ENCODE results near the gene PRSS2.

Gene PRSS2

DNA sequence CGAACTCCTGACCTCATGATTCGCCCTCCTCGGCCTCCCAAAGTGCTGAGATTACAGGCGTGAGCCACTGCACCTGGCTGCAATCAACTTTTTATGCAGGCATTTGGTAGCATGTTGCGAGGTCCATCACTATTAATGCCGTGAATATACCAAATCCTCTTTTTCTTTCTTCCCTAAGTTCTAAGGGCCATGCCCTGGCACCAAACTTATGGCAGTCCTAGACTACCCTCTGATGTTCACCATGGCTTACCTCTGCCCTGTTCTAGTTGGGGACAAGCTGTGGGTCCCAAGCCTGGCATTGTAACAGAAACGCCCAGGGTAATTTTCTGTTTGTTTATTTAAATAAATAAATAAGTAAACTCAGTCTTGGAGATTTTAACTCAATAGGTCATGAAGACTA is 13.3 kb downstream of the PRSS2 start:
- Histone ChIP-seq H3K27me3 (ENCODE audit: insufficient read depth, low read length) (no peaks in the 10 kb centered on the region), H2BK12ac (ENCODE audit: low read length) (no peak overlapping the region), H2AFZ (ENCODE audit: insufficient read depth, low read length, poor library complexity) (no peak overlapping the region), H3K79me2 (ENCODE audit: control insufficient read depth, insufficient read depth, low read length, poor library complexity) (no peaks in the 10 kb centered on the region), H3K9me3 (ENCODE audit: insufficient read depth, low read depth, low read length) (no peaks in the 10 kb centered on the region), H3K79me1 (ENCODE audit: low read length) (no peaks in the 10 kb centered on the region), H3K36me3 (ENCODE audit: control insufficient read depth in 1 of 2, insufficient read depth in 2 of 2, low read length in 2 of 2) (no peaks in the 10 kb centered on the region), H2AK5ac (ENCODE audit: low read length) (no peak overlapping the region), H4K91ac (ENCODE audit: low read depth, low read length) (no peak overlapping the region), H3K4ac (ENCODE audit: low read depth, low read length) (no peak overlapping the region), H3K9ac (ENCODE audit: low read length) (no peak overlapping the region), H4K12ac (ENCODE audit: low read depth, low read length) (no peak overlapping the region), H3K4me1 (ENCODE audit: control insufficient read depth in 1 of 2, insufficient read depth in 2 of 2, low read length in 2 of 2) (no peaks in the 10 kb centered on the region), H3K23ac (ENCODE audit: low read length) (no peak overlapping the region), H4K8ac (ENCODE audit: low read depth, low read length) (no peak overlapping the region), H3K4me2 (ENCODE audit: low read length) (no peak overlapping the region), H3K27ac (ENCODE audit: low read depth, low read length) (no peak overlapping the region), H3K4me3 (ENCODE audit: low read depth, low read length) (no peak overlapping the region), H3K14ac (ENCODE audit: low read length) (no peak overlapping the region), H2BK5ac (ENCODE audit: low read depth, low read length, poor library complexity) (no peak overlapping the region), H3K18ac (ENCODE audit: low read length) (no peak overlapping the region), H2BK120ac (ENCODE audit: insufficient read depth, low read length, poor library complexity) (no peak overlapping the region)
- WGBS (ENCODE audit: extremely low coverage, insufficient coverage, insufficient read length), result no CpG with 5 or more reads among the region's 7 CpGs
- DNase-seq, result no peak

DNA sequence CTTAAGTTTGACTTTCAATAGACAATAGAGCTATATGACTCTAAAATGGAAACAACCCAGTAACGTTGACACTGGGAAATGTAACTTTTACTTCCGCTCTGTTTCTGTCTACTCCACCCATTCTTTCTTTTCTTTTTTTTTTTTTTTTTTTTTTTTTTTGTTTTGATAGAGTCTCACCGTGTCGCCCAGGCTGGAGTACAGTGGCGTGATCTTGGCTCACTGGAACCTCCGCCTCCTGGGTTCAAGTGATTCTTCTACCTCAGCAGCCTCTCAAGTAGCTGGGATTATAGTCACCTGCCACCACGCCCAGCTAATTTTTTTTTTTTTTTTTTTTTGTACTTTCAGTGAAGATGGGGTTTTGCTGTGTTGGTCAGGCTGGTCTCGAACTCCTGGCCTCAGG is 13.9 kb downstream of the PRSS2 start:
- DNase-seq, result no peak
- H2BK120ac ChIP-seq (ENCODE audit: insufficient read depth, low read length, poor library complexity), result no peak overlapping the region
- no peak overlapping the region for H3K14ac ChIP-seq (ENCODE audit: low read length)
- H2BK12ac ChIP-seq (ENCODE audit: low read length), result no peak overlapping the region
- H3K18ac ChIP-seq (ENCODE audit: low read length), result no peak overlapping the region
- no CpG with 5 or more reads among the region's 8 CpGs for WGBS (ENCODE audit: extremely low coverage, insufficient coverage, insufficient read length)
- no peak overlapping the region for H3K4me3 ChIP-seq (ENCODE audit: low read depth, low read length)
- no peaks in the 10 kb centered on the region for H3K36me3 ChIP-seq (ENCODE audit: control insufficient read depth in 1 of 2, insufficient read depth in 2 of 2, low read length in 2 of 2)
- no peak overlapping the region for H3K4me2 ChIP-seq (ENCODE audit: low read length)
- no peaks in the 10 kb centered on the region for H3K27me3 ChIP-seq (ENCODE audit: insufficient read depth, low read length)
- no peaks in the 10 kb centered on the region for H3K79me1 ChIP-seq (ENCODE audit: low read length)
- no peaks in the 10 kb centered on the region for H3K4me1 ChIP-seq (ENCODE audit: control insufficient read depth in 1 of 2, insufficient read depth in 2 of 2, low read length in 2 of 2)
- no peak overlapping the region for H3K9ac ChIP-seq (ENCODE audit: low read length)
- no peak overlapping the region for H2BK5ac ChIP-seq (ENCODE audit: low read depth, low read length, poor library complexity)
- no peak overlapping the region for H2AK5ac ChIP-seq (ENCODE audit: low read length)
- H4K91ac ChIP-seq (ENCODE audit: low read depth, low read length), result no peak overlapping the region
- H3K9me3 ChIP-seq (ENCODE audit: insufficient read depth, low read depth, low read length), result no peaks in the 10 kb centered on the region
- H4K12ac ChIP-seq (ENCODE audit: low read depth, low read length), result no peak overlapping the region
- H3K79me2 ChIP-seq (ENCODE audit: control insufficient read depth, insufficient read depth, low read length, poor library complexity), result no peaks in the 10 kb centered on the region
- no peak overlapping the region for H4K8ac ChIP-seq (ENCODE audit: low read depth, low read length)
- no peak overlapping the region for H3K4ac ChIP-seq (ENCODE audit: low read depth, low read length)
- H2AFZ ChIP-seq (ENCODE audit: insufficient read depth, low read length, poor library complexity), result no peak overlapping the region
- H3K27ac ChIP-seq (ENCODE audit: low read depth, low read length), result no peak overlapping the region
- no peak overlapping the region for H3K23ac ChIP-seq (ENCODE audit: low read length)

- WGBS (ENCODE audit: extremely low coverage, insufficient coverage, insufficient read length), result no CpG with 5 or more reads among the region's 8 CpGs
Measured at GRCh38 chr7:142785841-142786250, 15.1 kb downstream of the PRSS2 start.

GRCh38 chr7:142787034-142787768 is 16.4 kb downstream of the PRSS2 start:
- H3K79me1 ChIP-seq (ENCODE audit: low read length), result no peaks in the 10 kb centered on the region
- no peak overlapping the region for H3K4ac ChIP-seq (ENCODE audit: low read depth, low read length)
- no peak overlapping the region for H2BK12ac ChIP-seq (ENCODE audit: low read length)
- no peak overlapping the region for H2BK120ac ChIP-seq (ENCODE audit: insufficient read depth, low read length, poor library complexity)
- no peak overlapping the region for H2BK5ac ChIP-seq (ENCODE audit: low read depth, low read length, poor library complexity)
- no peak overlapping the region for H2AK5ac ChIP-seq (ENCODE audit: low read length)
- H3K9ac ChIP-seq (ENCODE audit: low read length), result no peak overlapping the region
- no peak overlapping the region for H4K8ac ChIP-seq (ENCODE audit: low read depth, low read length)
- no peak overlapping the region for H3K18ac ChIP-seq (ENCODE audit: low read length)
- no peak overlapping the region for H4K91ac ChIP-seq (ENCODE audit: low read depth, low read length)
- no peak overlapping the region for H3K4me2 ChIP-seq (ENCODE audit: low read length)
- WGBS (ENCODE audit: extremely low coverage, insufficient coverage, insufficient read length), result no CpG with 5 or more reads among the region's 11 CpGs
- no peaks in the 10 kb centered on the region for H3K79me2 ChIP-seq (ENCODE audit: control insufficient read depth, insufficient read depth, low read length, poor library complexity)
- DNase-seq, result no peak
- no peak overlapping the region for H4K12ac ChIP-seq (ENCODE audit: low read depth, low read length)
- H3K14ac ChIP-seq (ENCODE audit: low read length), result no peak overlapping the region
- H3K36me3 ChIP-seq (ENCODE audit: control insufficient read depth in 1 of 2, insufficient read depth in 2 of 2, low read length in 2 of 2), result no peaks in the 10 kb centered on the region
- no peaks in the 10 kb centered on the region for H3K4me1 ChIP-seq (ENCODE audit: control insufficient read depth in 1 of 2, insufficient read depth in 2 of 2, low read length in 2 of 2)
- no peaks in the 10 kb centered on the region for H3K9me3 ChIP-seq (ENCODE audit: insufficient read depth, low read depth, low read length)
- H2AFZ ChIP-seq (ENCODE audit: insufficient read depth, low read length, poor library complexity), result no peak overlapping the region
- H3K27me3 ChIP-seq (ENCODE audit: insufficient read depth, low read length), result no peaks in the 10 kb centered on the region
- H3K27ac ChIP-seq (ENCODE audit: low read depth, low read length), result no peak overlapping the region
- H3K23ac ChIP-seq (ENCODE audit: low read length), result no peak overlapping the region
- no peak overlapping the region for H3K4me3 ChIP-seq (ENCODE audit: low read depth, low read length)

More at GRCh38 chr7:142785841-142786250, 15.1 kb downstream of the PRSS2 start:
- Histone ChIP-seq H3K18ac (ENCODE audit: low read length) (no peak overlapping the region), H2AFZ (ENCODE audit: insufficient read depth, low read length, poor library complexity) (no peak overlapping the region), H3K4me3 (ENCODE audit: low read depth, low read length) (no peak overlapping the region), H2BK12ac (ENCODE audit: low read length) (no peak overlapping the region), H3K23ac (ENCODE audit: low read length) (no peak overlapping the region), H2AK5ac (ENCODE audit: low read length) (no peak overlapping the region), H3K36me3 (ENCODE audit: control insufficient read depth in 1 of 2, insufficient read depth in 2 of 2, low read length in 2 of 2) (no peaks in the 10 kb centered on the region), H2BK120ac (ENCODE audit: insufficient read depth, low read length, poor library complexity) (no peak overlapping the region), H3K79me1 (ENCODE audit: low read length) (no peaks in the 10 kb centered on the region), H3K4me2 (ENCODE audit: low read length) (no peak overlapping the region), H2BK5ac (ENCODE audit: low read depth, low read length, poor library complexity) (no peak overlapping the region), H4K8ac (ENCODE audit: low read depth, low read length) (no peak overlapping the region), H3K9me3 (ENCODE audit: insufficient read depth, low read depth, low read length) (no peaks in the 10 kb centered on the region), H3K27ac (ENCODE audit: low read depth, low read length) (no peak overlapping the region), H3K4ac (ENCODE audit: low read depth, low read length) (no peak overlapping the region), H4K91ac (ENCODE audit: low read depth, low read length) (no peak overlapping the region), H3K4me1 (ENCODE audit: control insufficient read depth in 1 of 2, insufficient read depth in 2 of 2, low read length in 2 of 2) (no peaks in the 10 kb centered on the region), H3K9ac (ENCODE audit: low read length) (no peak overlapping the region), H3K79me2 (ENCODE audit: control insufficient read depth, insufficient read depth, low read length, poor library complexity) (no peaks in the 10 kb centered on the region), H3K27me3 (ENCODE audit: insufficient read depth, low read length) (no peaks in the 10 kb centered on the region), H4K12ac (ENCODE audit: low read depth, low read length) (no peak overlapping the region), H3K14ac (ENCODE audit: low read length) (no peak overlapping the region)
- DNase-seq, result no peak

All from trophoblast cell (in vitro differentiated cells and primary cell).